H1 (cell line): ENCODE measurements around the gene DFFB. TPM values are rescaled to one million over a fixed set of nuclear protein-coding genes. Genes with fewer than 3 reads are reported as not detected.

ENCODE experiments used
- CEBPB ChIP-seq: IDR thresholded peaks from 2 replicates; pipeline ENCODE4 v1.6.1; 2012; ENCODE audit warnings: low read depth, low read length
- GABPA ChIP-seq: IDR thresholded peaks from 2 replicates; pipeline ENCODE4 v1.6.1; 2011; ENCODE audit warnings: mild to moderate bottlenecking, low read length, moderate library complexity, borderline replicate concordance; ENCODE audit not compliant: insufficient read depth
- GTF2F1 ChIP-seq: IDR thresholded peaks from 2 replicates; pipeline ENCODE4 v1.6.1; 2012; ENCODE audit warnings: low read depth, low read length, improper control_type of control experiment, borderline replicate concordance
- JUND ChIP-seq: IDR thresholded peaks from 2 replicates; pipeline ENCODE4 v1.6.1; 2011; ENCODE audit warnings: mild to moderate bottlenecking, improper control_type of control experiment, low read length
- POU5F1 ChIP-seq: IDR thresholded peaks from 2 replicates; pipeline ENCODE4 v1.6.1; 2011; ENCODE audit warnings: low read depth, mild to moderate bottlenecking, low read length, moderate library complexity
- SP4 ChIP-seq: IDR thresholded peaks from 2 replicates; pipeline ENCODE4 v1.6.1; 2012; ENCODE audit warnings: low read length, inconsistent platforms
- polyA plus RNA-seq, 7 experiments: library from polyadenylated mRNA; depleted of rRNA in 3 of 7; stranded (reverse) in 5 of 7; unstranded in 2 of 7; fragments of >200 nt in 5 of 7; fragments of 200-250 nt in 2 of 7; gene quantifications; 1 replicate in 5 of 7; 2 replicates in 1 of 7; 4 replicates in 1 of 7; pipeline versions ENCODE4 v1.2.1 to v1.2.3, GENCODE V29; 2011 to 2013; ENCODE audit warnings: missing spikeins in 2 of 7, mixed read lengths in 2 of 7
- total RNA-seq: library from RNA; stranded (reverse); fragmentation: NEBNext Ultra II Directional; extraction: Animal tissue kit (Norgen Biotek cat#: 25700); gene quantifications from 2 replicates; pipeline ENCODE4 v1.2.1, GENCODE V29; 2021
- TF ChIP-seq, protein P1 (sequence below): IDR thresholded peaks from 2 replicates; pipeline ENCODE4 v1.6.1; 2011; ENCODE audit warnings: low read depth, mild to moderate bottlenecking, low read length; ENCODE audit not compliant: insufficient read depth

Gene DFFB
- total and polyA plus RNA-seq, 2 of the 8 experiments (the other 6 are each of a cell fraction or from before 2014, with no cell fraction given): 8.6 to 11.9 TPM

DNA sequence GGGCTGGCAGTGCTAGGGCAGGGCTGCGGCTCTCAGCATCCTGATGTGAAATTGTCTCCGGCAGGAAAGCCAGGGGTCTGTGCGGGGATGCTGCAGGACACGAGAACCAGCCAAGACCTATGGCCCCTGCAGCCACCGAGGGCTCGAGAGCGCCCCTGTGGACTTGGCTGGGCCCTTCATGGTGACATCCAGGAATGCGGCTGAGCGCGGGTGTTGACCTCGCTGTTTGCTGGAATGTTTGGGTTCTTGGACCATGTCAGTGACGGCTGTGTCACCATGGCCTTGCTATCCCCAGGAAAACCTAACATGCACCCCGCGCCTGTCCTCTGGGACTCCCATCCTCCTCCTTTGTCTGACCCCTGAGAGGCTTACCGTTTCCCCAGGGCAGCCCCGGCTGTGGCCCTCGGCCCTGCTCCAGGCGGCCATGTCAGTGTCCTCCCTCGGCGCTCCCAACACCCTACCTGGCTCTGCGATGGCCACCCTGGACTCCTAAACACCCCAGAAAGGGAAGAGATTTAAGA is 57.1 kb downstream of the DFFB start (continued):
- TF ChIP-seq, protein P1, sequence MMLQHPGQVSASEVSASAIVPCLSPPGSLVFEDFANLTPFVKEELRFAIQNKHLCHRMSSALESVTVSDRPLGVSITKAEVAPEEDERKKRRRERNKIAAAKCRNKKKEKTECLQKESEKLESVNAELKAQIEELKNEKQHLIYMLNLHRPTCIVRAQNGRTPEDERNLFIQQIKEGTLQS: no peak
- TF ChIP-seq JUND (no peak), CEBPB (no peak), GABPA (no peak), SP4 (no peak), POU5F1 (no peak), GTF2F1 (no peak)
- TF ChIP-seq, all 59 proteins: peak for 0
